OCI-LY1 (cell line): ENCODE data around the gene UBE2H.

Source experiments
- CTCF ChIP-seq: fragments of 200-600 bp; sonication (generic), shearing (Covaris generic); IDR thresholded peaks from 2 replicates; pipeline ENCODE4 v1.5.1; 2017; ENCODE audit warnings: mild to moderate bottlenecking, antibody characterized with exemption, low read length, moderate library complexity, mixed read lengths
- EZH2 ChIP-seq: fragments of 200-600 bp; sonication (generic), shearing (Covaris generic); IDR thresholded peaks from 2 replicates; pipeline ENCODE4 v1.8.0; 2017; ENCODE audit warnings: borderline replicate concordance, mixed run types, mild to moderate bottlenecking, antibody characterized with exemption, low read length, moderate library complexity, mixed read lengths

DNA sequence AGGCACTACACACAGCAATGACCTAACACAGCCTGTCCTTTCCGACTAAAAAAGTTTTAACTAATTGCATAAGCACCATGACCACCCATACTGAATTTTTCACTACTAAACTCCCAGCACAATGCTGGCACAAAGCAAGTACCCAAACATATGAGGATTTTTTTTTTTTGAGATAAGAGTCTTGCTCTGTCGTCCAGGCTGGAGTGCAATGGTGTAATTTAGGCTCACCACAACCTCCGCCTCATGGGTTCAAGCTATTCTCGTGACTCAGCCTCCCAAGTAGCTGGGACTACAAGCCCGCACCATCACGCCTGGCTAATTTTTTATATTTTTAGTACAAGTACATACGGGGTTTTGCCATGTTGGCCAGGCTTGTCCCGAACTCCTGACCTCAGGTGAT, 5.1 kb downstream of the UBE2H start:
- TF ChIP-seq CTCF = no peak
- TF ChIP-seq EZH2 = no peak
